ENCODE data around the gene STEAP4.

DNA sequence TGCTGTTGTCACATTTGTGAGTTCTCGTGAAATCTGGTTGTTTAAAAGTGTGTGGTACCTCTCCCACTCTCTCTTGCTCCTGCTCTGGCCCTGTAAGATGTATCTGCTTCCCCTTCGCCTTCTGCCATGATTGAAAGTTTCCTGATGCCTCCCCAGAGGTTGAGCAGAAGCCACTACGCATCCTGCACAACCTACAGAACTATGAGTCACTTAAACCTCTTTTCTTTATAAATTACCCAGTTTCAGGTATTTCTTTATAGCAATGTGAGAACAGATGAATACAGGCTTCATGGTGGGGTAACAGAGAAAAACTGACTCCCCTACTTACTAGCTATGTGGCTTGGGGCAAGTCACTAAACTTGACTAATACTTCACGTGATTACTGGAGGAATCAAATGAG is 18.0 kb upstream of the STEAP4 start:
- TF ChIP-seq, protein P1, sequence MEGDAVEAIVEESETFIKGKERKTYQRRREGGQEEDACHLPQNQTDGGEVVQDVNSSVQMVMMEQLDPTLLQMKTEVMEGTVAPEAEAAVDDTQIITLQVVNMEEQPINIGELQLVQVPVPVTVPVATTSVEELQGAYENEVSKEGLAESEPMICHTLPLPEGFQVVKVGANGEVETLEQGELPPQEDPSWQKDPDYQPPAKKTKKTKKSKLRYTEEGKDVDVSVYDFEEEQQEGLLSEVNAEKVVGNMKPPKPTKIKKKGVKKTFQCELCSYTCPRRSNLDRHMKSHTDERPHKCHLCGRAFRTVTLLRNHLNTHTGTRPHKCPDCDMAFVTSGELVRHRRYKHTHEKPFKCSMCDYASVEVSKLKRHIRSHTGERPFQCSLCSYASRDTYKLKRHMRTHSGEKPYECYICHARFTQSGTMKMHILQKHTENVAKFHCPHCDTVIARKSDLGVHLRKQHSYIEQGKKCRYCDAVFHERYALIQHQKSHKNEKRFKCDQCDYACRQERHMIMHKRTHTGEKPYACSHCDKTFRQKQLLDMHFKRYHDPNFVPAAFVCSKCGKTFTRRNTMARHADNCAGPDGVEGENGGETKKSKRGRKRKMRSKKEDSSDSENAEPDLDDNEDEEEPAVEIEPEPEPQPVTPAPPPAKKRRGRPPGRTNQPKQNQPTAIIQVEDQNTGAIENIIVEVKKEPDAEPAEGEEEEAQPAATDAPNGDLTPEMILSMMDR (IDR thresholded peaks at IDR 0.05) = no peak
- no peak for TF ChIP-seq POLR2A (IDR thresholded peaks at IDR 0.05)

Measured in testis (tissue), 2 donors.